Heart left ventricle (tissue), 16 donors: ENCODE data around the gene PRCC. TPM values are rescaled to one million over a fixed set of nuclear protein-coding genes. Genes with fewer than 3 reads are reported as not detected.

Experiments used
- ATAC-seq, 4 donors: fragments of 200-7000 bp; cut with Tn5 transposase; one replicate each; pipeline ENCODE4 v1.9.1; 2020 to 2022; ENCODE audit warnings: moderate library complexity in 4 of 4, mild to moderate bottlenecking in 3 of 4, moderate number of reproducible peaks in 1 of 4
- DNase-seq, 5 donors: peaks; one replicate each; pipeline ENCODE4 v3.0.0-alpha.2; 2020
- H3K27ac ChIP-seq, 12 donors: fragments of 200-600 bp; sonication (generic) in 4 of 12; one replicate each; pipeline versions ENCODE4 v1.5.0 to v1.8.0; 2016 to 2022; ENCODE audit warnings: mild to moderate bottlenecking in 2 of 12
- H3K27me3 ChIP-seq, 9 donors: fragments of 200-600 bp; sonication (generic) in 2 of 9; one replicate each; pipeline versions ENCODE4 v1.5.1 to v1.8.0; 2016 to 2022; ENCODE audit warnings: mild to moderate bottlenecking in 3 of 9
- H3K36me3 ChIP-seq, 9 donors: fragments of 200-600 bp; sonication (generic) in 2 of 9; one replicate each; pipeline versions ENCODE4 v1.5.0 to v1.8.0; 2018 to 2022; ENCODE audit warnings: mild to moderate bottlenecking in 2 of 9
- H3K4me1 ChIP-seq, 12 donors: fragments of 200-600 bp; sonication (generic) in 4 of 12; one replicate each; pipeline versions ENCODE4 v1.5.0 to v1.8.0; 2016 to 2022; ENCODE audit warnings: mild to moderate bottlenecking in 3 of 12
- H3K4me3 ChIP-seq, 12 donors: fragments of 200-600 bp; sonication (generic) in 4 of 12; one replicate each; pipeline versions ENCODE4 v1.5.0 to v1.8.0; 2017 to 2022; ENCODE audit warnings: mild to moderate bottlenecking in 9 of 12, moderate library complexity in 4 of 12
- H3K9me3 ChIP-seq, 12 donors: fragments of 200-600 bp; sonication (generic) in 4 of 12; one replicate each; pipeline versions ENCODE4 v1.5.0 to v1.8.0; 2016 to 2022; ENCODE audit warnings: mild to moderate bottlenecking in 1 of 12
- POLR2A ChIP-seq, 2 donors: fragments of 450-650 bp; IDR thresholded peaks; one replicate each; pipeline ENCODE4 v1.6.1; 2017; ENCODE audit warnings: antibody characterized with exemption in 2 of 2, mild to moderate bottlenecking in 2 of 2, moderate library complexity in 2 of 2
- WGBS, 4 donors: extraction: QIAGEN DNeasy Blood & Tissue Kit in 2 of 4; methylation state at CpG; one replicate each; pipeline versions ENCODE4 v1.1.5 to v1.1.7; 2013 to 2018; 5-methylcytosine and 5-hydroxymethylcytosine counted together
- intact Hi-C, 10 donors: fragments of 100-400 bp; cut with DNase I; formaldehyde crosslinking; loops; one replicate each; pipeline versions ENCODE4 v1.11.1 to v1.14.2; 2022
- long read RNA-seq, 3 donors: library from polyadenylated mRNA; unstranded; transcript quantifications; one replicate each; pipeline ENCODE4 v2.0.0, GENCODE V29; 2020 to 2021
- polyA plus RNA-seq, 2 donors: library from polyadenylated mRNA; stranded (reverse); fragments of 200-250 nt; gene quantifications; one replicate each; pipeline ENCODE4 v1.2.3, GENCODE V29; 2013
- total RNA-seq, 9 donors: library from RNA; depleted of rRNA in 2 of 9; stranded (reverse); fragments of >200 nt in 2 of 9; fragmentation: NEBNext Ultra II Directional in 3 of 9; extraction: Animal tissue kit (Norgen Biotek cat#: 25700) in 3 of 9; gene quantifications; one replicate each; pipeline versions ENCODE4 v1.1.0 to v1.2.4, GENCODE V29; 2016 to 2023
- TF ChIP-seq, protein P1 (sequence below), 12 donors: fragments of 200-600 bp; sonication (generic) in 4 of 12; IDR thresholded peaks; one replicate each; pipeline versions ENCODE4 v1.5.0 to v1.8.0; 2018 to 2022; ENCODE audit warnings: antibody characterized with exemption in 12 of 12, mild to moderate bottlenecking in 5 of 12
- donor health status: ischemic (EF 13 %, LVEDD 7.1; RV severe dilation, severe dysfunction).
- donor health status: healthy with polysubstance abuse.
- donor health status: DM: no; HTN: yes; CAD: no.
- donor health status: DM: no; HTN: no; CAD: no.
- donor health status: ischemic (EF 25% LVEDD 6.9; RV normal size, moderate dysfunction).
- donor health status: ischemic (EF 25% LVEDD 5.7; RV mildly dilated, moderate dysfunction).
- donor health status: healthy.
- donor health status: DM: yes; HTN: yes; CAD: no.
- donor health status: ischemic (EF 35%, LVEDD 5.7; RV mildly dilated, moderate dysfunction).
- donor health status: nonischemic (EF 11% LVEDD 7.7; RV severe dilation, severe dysfunction).
- donor health status: DM: yes; HTN: yes; CAD: no.
- donor health status: PGD.
- donor health status: ischemic (EF 29% LVEDD 5.4; RV normal size, mild dysfunction).
- donor health status: nonischemic (EF 23%, LVEDD 6.1; RV moderate dilation, normal function).

The PRCC gene
- total RNA-seq (10 to 100 TPM; 34.6 to 55.5 (median 39.0) TPM), polyA plus RNA-seq (10 to 100 TPM; 39.0 to 49.9 TPM)
- long read RNA-seq, donor 1, transcript PRCC-201 (7 exons, 2,105 nt) = major isoform, 20 of 29 reads
- long read RNA-seq, donor 1, partial matches to known transcripts = 8 of 29 reads
- long read RNA-seq, donor 1, other reads (novel, unspliced or antisense) = 0 of 29 reads
- long read RNA-seq, donor 2, transcript PRCC-201 (7 exons, 2,105 nt) = major isoform, 118 of 144 reads
- long read RNA-seq, donor 2, partial matches to known transcripts = 13 of 144 reads
- long read RNA-seq, donor 2, other reads (novel, unspliced or antisense) = 12 of 144 reads
- long read RNA-seq, donor 3, transcript PRCC-201 (7 exons, 2,105 nt) = major isoform, 33 of 44 reads
- long read RNA-seq, donor 3, partial matches to known transcripts = 5 of 44 reads
- long read RNA-seq, donor 3, other reads (novel, unspliced or antisense) = 6 of 44 reads

DNA sequence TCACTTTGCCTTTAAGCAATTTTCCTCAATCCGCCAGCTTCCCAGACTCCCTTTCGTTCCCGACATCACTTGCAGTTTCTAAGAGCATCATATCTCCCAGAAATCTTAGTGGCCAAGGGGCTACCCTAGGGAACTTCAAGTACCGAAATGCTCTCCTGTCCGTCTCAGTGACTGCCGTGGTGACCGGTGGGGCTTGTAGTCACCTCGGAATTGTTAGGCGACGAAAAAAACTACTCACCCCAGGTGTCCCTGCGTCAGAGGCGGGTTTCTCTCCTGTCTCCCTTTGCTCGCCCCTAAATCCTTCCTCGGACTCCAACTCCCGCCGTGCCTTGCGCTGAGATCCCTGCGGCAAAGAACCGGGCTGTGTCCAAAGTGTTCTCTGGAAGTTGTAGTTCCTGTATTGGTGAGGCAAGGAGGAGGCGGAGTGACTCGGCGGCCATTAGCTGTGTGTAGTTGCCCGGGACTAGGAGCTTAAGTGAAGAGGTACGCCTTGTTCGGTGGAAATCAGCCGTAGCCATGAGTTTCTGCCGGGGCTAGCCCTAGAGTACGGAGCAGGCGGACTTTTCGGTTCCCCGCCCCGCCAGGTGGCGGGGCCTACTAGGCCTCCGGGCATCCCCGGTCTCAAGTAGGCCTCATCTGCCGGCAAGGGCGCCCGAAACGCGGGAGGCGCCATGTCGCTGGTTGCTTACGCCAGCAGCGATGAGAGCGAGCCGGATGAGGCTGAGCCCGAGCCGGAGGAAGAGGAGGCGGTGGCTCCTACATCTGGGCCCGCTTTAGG, at the start of gene PRCC:
PRCC (plus strand) TSS at position 435 of the 778 bp plus-strand sequence; CDS start at position 672, 237 bp downstream.
- peak; percentile 97 to 99 (median 98) for DNase-seq
- Histone ChIP-seq H3K27ac (peak within 1 kb of the TSS; percentile 81 to 99 (median 95)), H3K36me3 (peaks cover 0 to 23% (median 15%) of the 10 kb centered on the region in 9 donors), H3K4me1 (peaks cover 0 to 54% (median 44%) of the 10 kb centered on the region in 12 donors), H3K27me3 (no peaks in the 10 kb centered on the region), H3K4me3 (peak within 1 kb of the TSS; percentile 52 to 100 (median 80)), H3K9me3 (no peaks in the 10 kb centered on the region)
- ATAC-seq = peak; percentile 95 to 98 (median 98)
- intact Hi-C loops = loop anchor here in 9 of 10 donors (1.0 to 5.0 kb wide), 7 partner anchors 14 to 40 kb away; partner anchors contain the start of genes ISG20L2 (in 7 of the 9), METTL25B (in 7 of the 9), MRPL24 (in 5 of the 9) and HDGF (in 1 of the 9)
- peak in 1 of 2 donors; percentile 40 for TF ChIP-seq POLR2A (IDR thresholded peaks at IDR 0.05)
- TF ChIP-seq, protein P1, sequence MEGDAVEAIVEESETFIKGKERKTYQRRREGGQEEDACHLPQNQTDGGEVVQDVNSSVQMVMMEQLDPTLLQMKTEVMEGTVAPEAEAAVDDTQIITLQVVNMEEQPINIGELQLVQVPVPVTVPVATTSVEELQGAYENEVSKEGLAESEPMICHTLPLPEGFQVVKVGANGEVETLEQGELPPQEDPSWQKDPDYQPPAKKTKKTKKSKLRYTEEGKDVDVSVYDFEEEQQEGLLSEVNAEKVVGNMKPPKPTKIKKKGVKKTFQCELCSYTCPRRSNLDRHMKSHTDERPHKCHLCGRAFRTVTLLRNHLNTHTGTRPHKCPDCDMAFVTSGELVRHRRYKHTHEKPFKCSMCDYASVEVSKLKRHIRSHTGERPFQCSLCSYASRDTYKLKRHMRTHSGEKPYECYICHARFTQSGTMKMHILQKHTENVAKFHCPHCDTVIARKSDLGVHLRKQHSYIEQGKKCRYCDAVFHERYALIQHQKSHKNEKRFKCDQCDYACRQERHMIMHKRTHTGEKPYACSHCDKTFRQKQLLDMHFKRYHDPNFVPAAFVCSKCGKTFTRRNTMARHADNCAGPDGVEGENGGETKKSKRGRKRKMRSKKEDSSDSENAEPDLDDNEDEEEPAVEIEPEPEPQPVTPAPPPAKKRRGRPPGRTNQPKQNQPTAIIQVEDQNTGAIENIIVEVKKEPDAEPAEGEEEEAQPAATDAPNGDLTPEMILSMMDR (IDR thresholded peaks at IDR 0.05) = no peak
- WGBS, 4 donors = 0 to 1% (median 0%) methylated on average over 25 to 50 of the region's 50 CpGs

GRCh38 chr1:156721131-156721530, 46.2 kb upstream of the PRCC start:
- WGBS, 4 donors = 56 to 80% (median 61%) methylated on average over 1 to 2 of the region's 2 CpGs
- no peak overlapping the region for H3K4me3 ChIP-seq

GRCh38 chr1:156721535-156721934, 45.8 kb upstream of the PRCC start:
- Histone ChIP-seq H3K27ac (no peak overlapping the region), H3K4me3 (no peak overlapping the region), H3K4me1 (peaks cover 9 to 24% (median 19%) of the 10 kb centered on the region in 12 donors), H3K36me3 (peaks cover 0 to 67% (median 42%) of the 10 kb centered on the region in 9 donors), H3K27me3 (no peaks in the 10 kb centered on the region), H3K9me3 (no peaks in the 10 kb centered on the region)
- intact Hi-C loops = loop anchor here in 5 of 10 donors (10.0 kb wide), 4 partner anchors 97 to 163 kb away; partner anchors contain the start of genes NTRK1 (in 3 of the 5) and INSRR (in 2 of the 5)
- 75 to 93% (median 84%) methylated on average over 4 of the region's 4 CpGs for WGBS, 4 donors
- DNase-seq (no peak), ATAC-seq (no peak)
- TF ChIP-seq, protein P1 (IDR thresholded peaks at IDR 0.05) = no peak
- no peak for TF ChIP-seq POLR2A (IDR thresholded peaks at IDR 0.05)

More at GRCh38 chr1:156721131-156721530, 46.2 kb upstream of the PRCC start:
- DNase-seq = peak in 1 of 5 donors; percentile 20
- peaks cover 5 to 20% (median 15%) of the 10 kb centered on the region in 12 donors for H3K4me1 ChIP-seq
- no peak for ATAC-seq
- H3K27me3 ChIP-seq = no peaks in the 10 kb centered on the region
- peaks cover 0 to 63% (median 42%) of the 10 kb centered on the region in 9 donors for H3K36me3 ChIP-seq
- no peaks in the 10 kb centered on the region for H3K9me3 ChIP-seq
- TF ChIP-seq, protein P1 (IDR thresholded peaks at IDR 0.05) = no peak
- H3K27ac ChIP-seq = no peak overlapping the region
- intact Hi-C loops = loop anchor here in 5 of 10 donors (10.0 kb wide), 4 partner anchors 96 to 164 kb away; partner anchors contain the start of genes NTRK1 (in 3 of the 5) and INSRR (in 2 of the 5)
